Measurements from ENCODE around the gene CCNQ.

Gene CCNQ

DNA sequence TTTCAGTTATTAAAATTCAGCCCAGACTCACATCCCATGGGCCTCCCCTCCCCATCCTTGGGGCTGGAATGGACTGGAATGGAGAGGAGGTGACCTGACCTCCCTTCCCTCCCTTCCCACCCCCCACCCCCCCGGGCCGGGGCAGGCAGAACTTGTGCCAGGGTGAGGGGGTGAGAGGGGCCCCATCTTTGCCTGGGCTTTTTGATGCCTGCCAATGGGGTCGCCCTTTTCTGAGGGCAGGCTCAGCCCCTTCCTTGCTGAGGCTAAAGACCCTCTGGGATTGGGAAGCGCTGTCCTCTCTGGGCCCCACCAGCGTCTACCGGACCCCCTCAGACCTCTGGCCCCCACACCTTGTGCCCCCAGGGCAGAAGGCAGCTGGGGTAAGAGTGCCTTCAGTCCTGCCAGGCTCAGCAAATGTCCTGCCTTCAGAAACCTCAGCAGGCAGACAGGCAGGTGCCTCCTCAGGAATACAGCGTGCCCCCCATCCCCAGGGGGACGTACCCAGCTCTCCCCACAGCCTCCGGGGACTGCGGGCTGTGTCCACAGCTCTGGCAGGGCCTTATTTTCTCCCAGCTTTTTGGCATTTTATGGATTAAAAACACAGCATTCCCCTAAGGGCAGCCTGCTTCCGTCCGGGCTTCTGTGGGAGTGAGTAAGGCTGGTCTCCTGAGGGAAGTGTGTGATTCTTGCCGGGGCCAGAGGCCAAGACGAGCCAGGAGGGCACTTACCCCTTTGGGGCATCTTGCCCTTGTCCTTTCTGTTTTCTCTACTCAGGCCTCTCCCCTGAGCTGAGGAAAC lies 12.6 kb upstream of the CCNQ start:
- H3K9me2 ChIP-seq (replicated peaks; ENCODE audit: insufficient read depth, low read length), result no peaks in the 10 kb centered on the region
- no peaks in the 10 kb centered on the region for H3K4me1 ChIP-seq (ENCODE audit: low read length)
- H2AFZ ChIP-seq (ENCODE audit: low read length), result no peak overlapping the region
- H4K20me1 ChIP-seq (ENCODE audit: insufficient read depth, low read length), result no peaks in the 10 kb centered on the region
- no peak for DNase-seq
- H3K79me2 ChIP-seq (ENCODE audit: low read length), result no peaks in the 10 kb centered on the region
- no peaks in the 10 kb centered on the region for H3K36me3 ChIP-seq (replicated peaks; ENCODE audit: insufficient read depth, low read length)
- H3F3A ChIP-seq (ENCODE audit: insufficient read depth, low read length), result no peaks in the 10 kb centered on the region
- H3K4me2 ChIP-seq (ENCODE audit: low read depth, low read length), result no peak overlapping the region
- no peaks in the 10 kb centered on the region for H3K9me3 ChIP-seq (replicated peaks; ENCODE audit: insufficient read depth, low read length)
- H3K27ac ChIP-seq (ENCODE audit: low read length), result no peak overlapping the region
- no peak overlapping the region for H3K9ac ChIP-seq (ENCODE audit: low read length)
- peaks cover 59% of the 10 kb centered on the region for H3K27me3 ChIP-seq (replicated peaks; ENCODE audit: insufficient read depth, low read length)
- no peak overlapping the region for H3K4me3 ChIP-seq (ENCODE audit: low read length)
- TF ChIP-seq, protein P1, sequence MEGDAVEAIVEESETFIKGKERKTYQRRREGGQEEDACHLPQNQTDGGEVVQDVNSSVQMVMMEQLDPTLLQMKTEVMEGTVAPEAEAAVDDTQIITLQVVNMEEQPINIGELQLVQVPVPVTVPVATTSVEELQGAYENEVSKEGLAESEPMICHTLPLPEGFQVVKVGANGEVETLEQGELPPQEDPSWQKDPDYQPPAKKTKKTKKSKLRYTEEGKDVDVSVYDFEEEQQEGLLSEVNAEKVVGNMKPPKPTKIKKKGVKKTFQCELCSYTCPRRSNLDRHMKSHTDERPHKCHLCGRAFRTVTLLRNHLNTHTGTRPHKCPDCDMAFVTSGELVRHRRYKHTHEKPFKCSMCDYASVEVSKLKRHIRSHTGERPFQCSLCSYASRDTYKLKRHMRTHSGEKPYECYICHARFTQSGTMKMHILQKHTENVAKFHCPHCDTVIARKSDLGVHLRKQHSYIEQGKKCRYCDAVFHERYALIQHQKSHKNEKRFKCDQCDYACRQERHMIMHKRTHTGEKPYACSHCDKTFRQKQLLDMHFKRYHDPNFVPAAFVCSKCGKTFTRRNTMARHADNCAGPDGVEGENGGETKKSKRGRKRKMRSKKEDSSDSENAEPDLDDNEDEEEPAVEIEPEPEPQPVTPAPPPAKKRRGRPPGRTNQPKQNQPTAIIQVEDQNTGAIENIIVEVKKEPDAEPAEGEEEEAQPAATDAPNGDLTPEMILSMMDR (IDR thresholded peaks at IDR 0.05; ENCODE audit: low read length), result no peak
- TF ChIP-seq EZH2phosphoT487 (IDR thresholded peaks at IDR 0.05; ENCODE audit: low read length), result no peak
- TF ChIP-seq EZH2 (optimal IDR thresholded peaks at IDR 0.05; ENCODE audit: low read depth, low read length), result no peak

DNA sequence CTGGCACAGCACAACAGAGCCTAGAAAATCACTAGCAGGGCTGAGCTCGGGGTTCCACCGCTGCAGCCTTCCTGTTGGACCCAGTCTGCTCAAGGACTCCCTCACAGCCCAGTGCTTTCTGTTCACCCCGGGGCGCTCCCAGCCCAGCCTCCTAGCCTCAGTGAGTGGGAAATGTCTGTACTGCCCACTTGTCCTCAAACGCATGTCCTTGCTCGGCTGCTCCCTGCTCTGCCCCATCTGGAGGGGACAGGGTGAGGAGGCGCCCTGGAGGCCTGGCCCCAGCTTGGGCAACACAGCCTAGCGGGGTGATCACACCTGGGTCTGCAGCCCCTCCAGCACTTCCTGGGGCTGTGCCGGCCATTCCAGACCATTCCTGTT lies 11.9 kb upstream of the CCNQ start:
- no peak overlapping the region for H3K27ac ChIP-seq (ENCODE audit: low read length)
- H3K9ac ChIP-seq (ENCODE audit: low read length), result no peak overlapping the region
- H2AFZ ChIP-seq (ENCODE audit: low read length), result no peak overlapping the region
- H3K9me2 ChIP-seq (replicated peaks; ENCODE audit: insufficient read depth, low read length), result no peaks in the 10 kb centered on the region
- no peak overlapping the region for H3K4me2 ChIP-seq (ENCODE audit: low read depth, low read length)
- H3K79me2 ChIP-seq (ENCODE audit: low read length), result no peaks in the 10 kb centered on the region
- no peaks in the 10 kb centered on the region for H3K4me1 ChIP-seq (ENCODE audit: low read length)
- DNase-seq, result no peak
- TF ChIP-seq EZH2 (optimal IDR thresholded peaks at IDR 0.05; ENCODE audit: low read depth, low read length) (no peak), EZH2phosphoT487 (IDR thresholded peaks at IDR 0.05; ENCODE audit: low read length) (no peak)
- TF ChIP-seq, protein P1 (IDR thresholded peaks at IDR 0.05; ENCODE audit: low read length), result no peak
- no peaks in the 10 kb centered on the region for H3F3A ChIP-seq (ENCODE audit: insufficient read depth, low read length)
- H3K9me3 ChIP-seq (replicated peaks; ENCODE audit: insufficient read depth, low read length), result no peaks in the 10 kb centered on the region
- H3K4me3 ChIP-seq (ENCODE audit: low read length), result no peak overlapping the region
- peaks cover 60% of the 10 kb centered on the region for H3K27me3 ChIP-seq (replicated peaks; ENCODE audit: insufficient read depth, low read length)
- no peaks in the 10 kb centered on the region for H3K36me3 ChIP-seq (replicated peaks; ENCODE audit: insufficient read depth, low read length)
- no peaks in the 10 kb centered on the region for H4K20me1 ChIP-seq (ENCODE audit: insufficient read depth, low read length)

DNA sequence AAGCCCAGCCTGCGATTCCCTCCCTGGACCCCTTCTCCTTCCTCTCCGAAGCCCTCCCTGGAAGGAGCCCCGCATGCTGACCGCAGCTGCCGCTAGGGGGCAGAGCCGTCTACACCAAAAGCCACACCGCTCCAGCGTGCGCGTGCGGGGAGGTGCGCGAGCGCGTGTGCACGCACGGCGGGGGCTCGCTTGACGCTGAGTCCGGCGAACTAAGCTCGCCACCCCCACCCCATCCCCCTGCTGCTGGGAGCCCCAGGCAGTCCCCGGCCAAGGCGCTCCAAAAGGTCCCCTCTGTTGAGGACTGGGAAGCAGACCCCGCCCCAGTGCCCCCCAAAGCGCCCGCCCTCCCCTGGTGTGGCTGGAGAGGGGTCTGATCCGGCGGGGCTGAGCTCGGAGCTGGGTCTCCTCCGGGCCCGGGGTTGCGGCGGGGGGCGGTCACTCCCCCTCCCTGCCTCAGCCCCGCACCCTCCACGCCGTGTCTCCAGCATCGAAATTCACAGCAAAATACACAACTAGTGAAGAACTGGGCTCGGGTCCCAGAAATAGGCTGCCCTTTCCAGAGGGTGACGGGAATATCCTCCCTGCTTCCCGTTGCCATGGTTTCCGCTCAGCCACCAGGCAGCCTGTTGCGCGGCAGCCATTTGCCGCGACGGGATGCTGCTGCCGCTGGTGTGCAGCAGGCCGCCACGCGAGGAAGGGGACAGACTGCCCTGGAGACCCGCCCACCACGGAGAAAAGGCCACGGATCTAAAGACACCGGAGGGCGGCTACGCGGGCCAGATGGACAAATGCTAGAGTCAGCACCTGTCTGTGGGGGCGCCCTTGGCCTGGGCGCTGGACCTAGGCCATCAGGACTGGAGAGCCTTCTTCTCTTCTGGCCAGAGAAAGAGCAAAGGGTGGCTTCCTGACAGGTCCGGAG lies 11.2 kb upstream of the CCNQ start:
- Histone ChIP-seq H3K4me3 (ENCODE audit: low read length) (no peak overlapping the region), H3K27ac (ENCODE audit: low read length) (no peak overlapping the region), H2AFZ (ENCODE audit: low read length) (no peak overlapping the region), H4K20me1 (ENCODE audit: insufficient read depth, low read length) (no peaks in the 10 kb centered on the region), H3K79me2 (ENCODE audit: low read length) (no peaks in the 10 kb centered on the region), H3K9ac (ENCODE audit: low read length) (no peak overlapping the region), H3K9me2 (replicated peaks; ENCODE audit: insufficient read depth, low read length) (no peaks in the 10 kb centered on the region), H3K4me1 (ENCODE audit: low read length) (no peaks in the 10 kb centered on the region), H3F3A (ENCODE audit: insufficient read depth, low read length) (no peaks in the 10 kb centered on the region), H3K9me3 (replicated peaks; ENCODE audit: insufficient read depth, low read length) (no peaks in the 10 kb centered on the region), H3K36me3 (replicated peaks; ENCODE audit: insufficient read depth, low read length) (no peaks in the 10 kb centered on the region), H3K4me2 (ENCODE audit: low read depth, low read length) (peak overlapping the region; percentile 18; the same call in 1 of the 2 replicates), H3K27me3 (replicated peaks; ENCODE audit: insufficient read depth, low read length) (peaks cover 56% of the 10 kb centered on the region)
- no peak for TF ChIP-seq EZH2phosphoT487 (IDR thresholded peaks at IDR 0.05; ENCODE audit: low read length)
- no peak for TF ChIP-seq EZH2 (optimal IDR thresholded peaks at IDR 0.05; ENCODE audit: low read depth, low read length)
- TF ChIP-seq, protein P1 (IDR thresholded peaks at IDR 0.05; ENCODE audit: low read length), result peak; percentile 51
- no peak for DNase-seq

Measured in MM.1S (cell line).